Measurements from ENCODE around the gene HAND2.

Gene HAND2

GRCh38 chr4:173503330-173504180 lies 26.5 kb downstream of the HAND2 start:
- no peak for DNase-seq (ENCODE audit: low spot score)
- FAIRE-seq: no peak

GRCh38 chr4:173502282-173502681 lies 27.7 kb downstream of the HAND2 start:
- FAIRE-seq: no peak
- no peak for DNase-seq (ENCODE audit: low spot score)

GRCh38 chr4:173501592-173502150 lies 28.4 kb downstream of the HAND2 start:
- no peak for FAIRE-seq
- no peak for DNase-seq (ENCODE audit: low spot score)

DNA sequence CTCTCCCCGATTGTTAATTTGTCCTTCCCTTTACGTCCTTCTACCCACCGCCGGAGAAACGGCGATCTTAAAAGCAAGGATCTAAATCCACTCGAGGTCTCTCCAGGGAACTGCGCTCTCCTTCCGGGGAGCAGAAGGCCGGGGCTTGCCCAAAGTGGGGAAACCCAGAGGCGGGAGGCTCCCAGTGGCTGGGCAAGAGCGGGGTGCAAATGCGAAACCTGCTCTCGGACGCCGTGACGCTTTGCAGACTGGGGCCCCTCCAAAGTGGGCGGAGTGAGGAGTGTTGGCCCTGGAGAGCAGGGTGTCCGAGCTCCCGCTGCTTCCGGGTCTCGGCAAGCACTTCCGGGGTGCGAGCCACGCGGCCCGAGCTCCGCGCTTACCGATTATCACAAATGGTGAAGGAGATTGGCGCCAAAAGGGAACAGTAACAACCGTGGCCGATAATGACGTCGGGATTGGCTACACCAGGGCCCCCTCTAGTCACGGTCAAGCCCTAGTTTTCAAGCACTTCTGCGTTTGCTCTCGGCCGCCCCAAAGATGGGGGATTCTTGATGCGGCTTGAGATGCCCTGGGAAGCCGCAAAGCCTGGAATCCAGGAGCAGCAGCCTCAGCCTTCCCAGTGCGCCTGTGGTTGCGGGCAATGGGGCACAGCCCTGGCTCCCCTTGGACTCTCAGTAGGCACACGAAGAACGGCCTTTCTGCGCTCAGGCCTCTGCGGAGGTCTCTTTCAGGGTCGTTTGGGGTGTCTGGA lies 29.0 kb downstream of the HAND2 start:
- FAIRE-seq (no peak), DNase-seq (ENCODE audit: low spot score) (no peak)

- no peak for FAIRE-seq
- DNase-seq (ENCODE audit: low spot score): no peak
These were observed 30.1 kb downstream of the HAND2 start for GRCh38 chr4:173499658-173500535.

GRCh38 chr4:173498771-173499170 lies 31.3 kb downstream of the HAND2 start:
- FAIRE-seq: no peak
- no peak for DNase-seq (ENCODE audit: low spot score)

DNA sequence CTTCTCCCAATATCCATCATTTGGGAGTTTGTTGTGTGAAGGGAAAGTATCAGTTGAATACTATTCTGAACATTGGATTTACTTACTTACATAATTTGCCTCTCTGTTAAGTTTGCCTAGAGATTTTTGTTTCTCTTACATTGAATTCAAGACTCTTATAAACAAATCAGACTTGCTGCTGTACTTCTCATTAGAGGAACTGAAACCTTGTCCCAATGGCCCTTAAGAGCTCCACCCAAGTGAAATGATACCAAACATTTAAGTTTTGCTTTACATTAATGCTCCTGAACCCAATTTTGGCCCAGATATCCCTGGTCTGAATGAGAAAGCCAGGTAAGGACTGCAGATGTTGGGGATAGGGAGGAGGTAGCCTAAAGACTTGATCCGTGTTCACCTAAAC lies 32.0 kb downstream of the HAND2 start:
- FAIRE-seq: no peak
- no peak for DNase-seq (ENCODE audit: low spot score)

DNA sequence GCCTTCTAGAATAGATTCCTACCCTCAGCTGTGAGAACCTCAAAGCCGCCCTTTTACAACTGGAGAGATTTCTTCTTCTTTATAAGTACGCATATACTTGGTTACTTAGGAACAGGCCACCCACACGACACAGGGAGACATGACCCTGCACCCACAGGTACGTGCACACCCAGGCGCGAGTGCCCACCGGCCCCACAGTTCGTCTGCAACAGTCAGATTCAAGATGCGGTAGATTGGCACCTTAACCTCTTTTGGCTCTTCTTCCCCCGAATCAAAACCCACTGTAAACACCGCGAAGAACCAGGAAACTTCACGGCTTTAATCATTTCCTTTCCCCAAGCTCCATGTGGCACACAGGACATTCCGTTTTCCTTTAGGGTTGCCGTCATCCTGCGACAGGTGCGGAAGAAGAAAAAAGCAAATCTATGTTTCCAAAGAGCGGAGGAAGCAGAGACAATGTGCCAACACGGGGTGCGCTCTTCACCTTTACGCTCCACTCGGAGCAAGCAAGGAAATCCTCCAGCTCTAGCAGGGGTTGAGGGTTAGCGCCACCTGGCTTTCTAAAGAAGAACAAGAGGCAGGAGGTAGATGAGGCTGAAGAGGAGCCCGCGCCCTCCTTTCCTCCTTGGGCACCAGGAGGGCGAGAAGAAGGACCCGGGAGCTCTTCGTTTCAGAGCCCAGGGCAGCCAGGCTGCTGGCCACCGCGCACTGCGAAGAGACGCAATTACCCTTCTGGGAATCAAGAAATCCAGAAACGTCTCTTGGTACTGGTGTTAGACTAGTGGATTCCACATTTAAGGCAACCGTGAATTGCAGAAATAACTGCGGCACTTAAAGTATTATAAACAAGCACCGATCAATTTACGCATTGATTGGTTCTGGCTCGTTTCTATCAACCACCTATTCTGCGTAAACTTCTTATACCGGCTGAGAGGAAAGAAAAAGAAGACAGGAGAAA lies 35.7 kb downstream of the HAND2 start:
- peak; percentile 25 for DNase-seq (ENCODE audit: low spot score)
- no peak for FAIRE-seq

- FAIRE-seq (no peak), DNase-seq (ENCODE audit: low spot score) (no peak)
These were observed 37.0 kb downstream of the HAND2 start for GRCh38 chr4:173493041-173493440.

GRCh38 chr4:173492315-173492714 lies 37.7 kb downstream of the HAND2 start:
- DNase-seq (ENCODE audit: low spot score) (no peak), FAIRE-seq (no peak)

- FAIRE-seq (peak; percentile 2), DNase-seq (ENCODE audit: low spot score) (peak; percentile 35)
These were observed 39.1 kb downstream of the HAND2 start for GRCh38 chr4:173490817-173491528.

- no peak for DNase-seq (ENCODE audit: low spot score)
- no peak for FAIRE-seq
These were observed 39.8 kb downstream of the HAND2 start for GRCh38 chr4:173490256-173490655.

- DNase-seq (ENCODE audit: low spot score) (no peak), FAIRE-seq (no peak)
These were observed 40.5 kb downstream of the HAND2 start for GRCh38 chr4:173489514-173489913.

DNA sequence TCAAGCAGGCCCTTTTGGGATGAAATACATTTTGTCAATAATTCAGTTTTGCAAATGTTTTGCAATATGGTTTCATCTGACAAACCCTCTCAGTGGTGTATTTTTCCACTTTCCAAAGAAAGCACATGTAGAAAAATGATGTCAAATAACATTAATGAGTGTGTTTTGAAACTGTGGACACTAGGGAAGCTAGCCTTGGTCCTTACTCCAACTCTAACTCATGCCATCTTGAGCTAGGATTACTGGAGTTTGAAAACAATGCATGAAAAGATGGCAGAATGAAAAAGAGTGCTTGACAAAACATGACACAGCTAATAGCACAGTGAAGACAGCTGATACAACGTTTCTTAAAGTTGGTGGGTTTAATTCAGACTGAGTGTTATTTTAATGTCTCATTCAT lies 41.4 kb downstream of the HAND2 start:
- DNase-seq (ENCODE audit: low spot score): no peak
- no peak for FAIRE-seq

DNA sequence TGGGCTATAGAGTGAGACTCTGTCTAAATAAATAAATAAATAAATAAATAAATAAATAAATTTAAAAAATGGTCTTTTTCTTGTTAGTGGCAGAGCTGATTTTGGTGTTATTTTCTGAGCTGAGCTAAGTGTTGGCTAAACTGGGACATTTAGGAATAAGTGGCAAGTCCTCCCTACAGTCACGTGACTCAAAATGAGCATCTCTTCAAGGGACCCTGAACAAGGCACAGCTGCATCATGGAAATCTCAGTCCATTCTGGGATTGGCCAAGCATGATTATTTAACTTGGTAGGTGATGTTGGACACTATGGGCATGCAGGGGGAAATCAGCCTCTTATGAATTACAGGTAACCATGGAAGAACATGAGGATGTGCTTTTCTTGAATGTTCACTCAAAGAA lies 42.0 kb downstream of the HAND2 start:
- DNase-seq (ENCODE audit: low spot score): no peak
- no peak for FAIRE-seq

GRCh38 chr4:173486714-173487392 lies 43.2 kb downstream of the HAND2 start:
- FAIRE-seq (no peak), DNase-seq (ENCODE audit: low spot score) (no peak)

DNA sequence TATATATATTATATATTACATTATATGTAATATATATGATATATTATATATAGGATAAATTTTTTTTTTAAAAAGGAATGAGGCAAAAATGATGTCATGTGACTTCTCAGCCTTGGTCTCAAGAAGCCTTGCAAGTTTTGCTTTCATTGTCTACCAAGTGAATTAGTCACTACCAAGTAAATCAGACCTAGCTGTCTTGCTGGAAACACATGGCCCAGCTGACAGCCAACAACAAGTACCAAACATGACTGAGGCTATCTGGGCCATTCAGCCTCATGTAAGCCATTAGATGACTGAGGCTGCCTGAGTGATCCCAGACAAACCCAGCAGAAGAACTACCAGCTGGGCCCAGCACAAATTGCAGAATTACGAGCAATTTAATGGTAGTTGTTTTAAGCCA lies 44.9 kb downstream of the HAND2 start:
- no peak for DNase-seq (ENCODE audit: low spot score)
- no peak for FAIRE-seq

- no peak for FAIRE-seq
These were observed 47.6 kb downstream of the HAND2 start for GRCh38 chr4:173482330-173482931.

DNA sequence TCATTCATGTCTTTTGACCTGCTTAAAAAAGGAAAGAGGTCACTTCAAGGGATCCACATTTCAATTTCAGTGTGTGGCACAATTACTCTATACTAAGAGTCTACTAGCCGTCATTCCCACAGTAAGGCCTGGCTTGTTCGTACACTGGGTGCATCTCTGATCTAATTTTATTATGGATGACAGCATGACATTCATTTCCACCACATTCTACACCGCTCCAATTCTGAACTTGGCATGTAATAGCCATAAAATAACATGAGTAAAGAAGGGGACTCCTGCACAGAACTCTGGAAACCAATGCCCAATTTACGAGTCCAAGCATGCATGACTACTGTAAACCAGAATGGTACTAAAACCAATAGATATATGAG lies 51.1 kb downstream of the HAND2 start:
- no peak for FAIRE-seq
- no peak for DNase-seq (ENCODE audit: low spot score)

More at GRCh38 chr4:173482330-173482931, 47.6 kb downstream of the HAND2 start:
- no peak for DNase-seq (ENCODE audit: low spot score)
